Activated T-helper 1 cell treated with Interleukin-2 at 50 U/mL for 16 hours (primary cell): ENCODE data around the gene KCTD4.
"Not testable (repeated sequence)": the region's sequence is repeated elsewhere in the genome, so short reads cannot be mapped to it uniquely, and the experiment has no call there.

Experiments used
- DNase-seq: peaks from one replicate; pipeline ENCODE4 v3.0.0-alpha.2; 2020; ENCODE audit warnings: low read depth

The KCTD4 gene

DNA sequence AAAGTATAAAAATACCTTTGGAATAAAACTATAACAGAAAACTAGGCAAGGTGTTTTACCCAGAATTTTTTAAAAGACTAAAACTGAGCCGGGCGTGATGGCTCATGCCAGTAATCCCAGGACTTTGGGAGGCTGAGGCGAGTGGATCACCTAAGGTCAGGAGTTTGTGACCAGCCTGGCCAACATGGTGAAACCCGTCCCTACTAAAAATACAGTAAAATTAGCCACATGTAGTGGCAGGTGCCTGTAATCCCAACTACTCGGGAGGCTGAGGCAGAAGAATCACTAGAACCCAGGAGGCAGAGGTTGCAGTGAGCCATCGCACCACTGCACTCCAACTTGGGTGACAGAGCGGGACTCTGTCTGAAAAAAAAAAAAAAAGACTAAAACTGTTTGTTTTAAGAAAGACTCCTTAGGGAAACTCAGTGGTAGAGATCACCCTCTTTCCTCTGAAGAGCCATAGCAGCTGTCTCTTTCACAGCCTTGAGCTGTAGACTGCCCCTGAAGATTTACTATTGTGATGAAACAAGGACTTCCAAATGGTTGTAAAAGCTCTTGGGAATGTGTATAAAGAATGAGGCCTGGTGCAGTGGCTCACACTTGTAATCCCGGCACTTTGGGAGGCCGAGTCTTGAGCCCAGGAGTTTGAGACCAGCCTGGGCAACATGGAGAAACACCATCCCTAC is 14.7 kb upstream of the KCTD4 start:
- no peak for DNase-seq

DNA sequence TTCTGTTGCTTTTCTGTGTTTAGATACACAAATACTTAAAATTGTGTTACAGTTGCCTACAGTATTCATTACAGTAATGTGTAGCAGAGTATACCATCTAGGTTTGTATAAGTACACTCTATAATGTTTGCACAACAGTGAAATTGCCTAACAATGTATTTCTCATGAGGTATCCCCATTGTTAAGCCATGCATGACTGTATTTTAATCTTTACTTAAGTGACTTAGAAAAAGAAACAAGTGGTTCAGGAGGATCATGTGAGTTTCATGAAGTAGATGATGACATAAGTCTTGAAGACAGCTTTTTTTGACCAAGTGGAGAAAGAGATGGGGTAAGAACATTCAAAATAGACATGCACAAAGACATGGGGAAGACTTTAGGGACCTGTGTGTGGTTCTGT is 8.4 kb upstream of the KCTD4 start:
- no peak for DNase-seq

DNA sequence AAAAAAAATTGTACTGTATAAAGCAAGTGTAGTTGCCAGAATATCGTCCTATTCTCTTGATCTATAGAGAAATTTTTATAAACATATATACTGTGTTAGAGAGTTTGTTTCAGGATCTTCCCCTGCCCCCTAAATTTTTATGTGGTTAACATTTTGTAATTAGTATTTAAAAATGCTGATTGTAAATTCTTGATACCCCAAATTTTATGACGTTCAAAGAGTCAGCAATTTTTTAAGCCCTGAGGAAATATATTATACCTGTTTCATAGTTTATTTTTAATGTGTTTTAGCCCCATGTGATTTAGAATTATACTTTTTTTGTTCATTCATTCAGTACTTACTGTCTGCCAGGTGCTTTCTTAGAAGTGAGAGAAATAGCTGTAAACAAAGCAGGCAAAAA is 7.3 kb upstream of the KCTD4 start:
- DNase-seq, result no peak

DNA sequence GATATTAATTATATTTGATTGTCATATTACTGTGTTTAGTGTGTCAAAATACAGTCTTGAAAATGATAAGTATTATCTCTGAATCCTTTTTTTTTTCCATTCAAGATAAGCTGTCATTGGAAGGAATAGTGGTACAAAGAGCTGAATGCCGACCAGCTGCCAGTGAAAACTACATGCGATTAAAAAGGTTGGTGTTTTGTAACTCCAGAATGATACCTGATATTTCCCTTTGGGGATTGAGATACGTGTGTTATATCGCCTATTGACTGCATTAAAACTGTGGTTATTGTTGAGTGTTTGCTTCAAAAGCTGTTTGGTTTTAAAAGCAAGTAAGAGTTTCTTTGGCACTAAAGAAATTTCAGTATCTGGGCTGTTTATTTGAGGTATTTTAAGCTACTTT is 6.5 kb upstream of the KCTD4 start:
- no peak for DNase-seq

DNA sequence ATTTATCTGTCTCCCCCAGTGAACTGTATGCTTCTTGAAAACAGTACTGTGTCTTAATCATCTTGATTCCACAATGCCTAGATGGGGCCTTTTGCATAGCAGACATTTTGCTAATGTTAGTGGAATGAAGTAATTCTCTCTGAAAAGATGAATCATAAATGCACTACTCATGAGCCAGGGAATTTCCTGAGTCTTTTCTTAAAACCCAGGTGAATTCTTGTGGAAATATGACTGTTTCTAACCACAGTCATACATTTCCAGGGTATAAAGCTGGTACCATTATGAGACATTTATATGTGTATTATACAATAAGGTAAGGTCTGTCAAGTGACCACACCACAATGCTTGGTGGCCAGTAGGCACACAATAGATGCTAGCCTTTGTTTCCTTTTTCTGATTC is 5.5 kb upstream of the KCTD4 start:
- no peak for DNase-seq

DNA sequence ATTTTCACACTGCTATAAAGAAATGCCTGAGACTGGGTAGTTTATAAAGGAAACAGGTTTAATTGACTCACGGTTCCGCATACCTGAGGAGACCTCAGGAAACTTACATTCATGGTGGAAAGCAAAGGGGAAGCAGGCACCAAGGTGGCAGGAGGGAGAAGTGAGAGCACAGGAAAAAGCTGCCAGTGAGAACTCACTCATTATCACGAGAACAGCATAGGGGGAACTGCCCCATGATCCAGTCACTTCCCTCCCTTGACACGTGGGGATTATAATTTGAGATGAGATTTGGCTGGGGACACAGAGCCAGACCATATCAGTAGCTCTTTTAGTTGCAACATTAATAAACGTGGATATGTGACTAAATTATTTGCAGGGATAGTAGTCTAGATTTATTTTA is 4.3 kb upstream of the KCTD4 start:
- DNase-seq, result no peak

DNA sequence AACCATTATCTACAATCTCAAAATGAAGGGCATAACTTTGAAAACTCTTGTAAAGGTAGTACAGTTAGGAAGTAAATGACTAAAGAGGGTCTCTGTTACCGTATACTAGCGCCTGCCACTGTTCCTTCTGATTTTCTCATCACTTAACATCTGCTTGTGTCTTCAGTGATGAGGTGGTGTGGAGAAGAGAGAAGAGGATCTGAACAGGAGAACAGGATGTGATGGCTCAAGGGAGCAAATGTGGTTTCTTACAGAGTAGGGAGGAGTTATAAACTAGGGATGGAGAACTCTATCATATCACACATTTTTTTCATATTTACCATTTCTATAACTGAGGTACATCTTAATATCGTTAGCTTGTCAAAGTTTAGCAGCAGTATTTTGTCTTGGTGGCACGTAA is 1.1 kb downstream of the KCTD4 start:
- no peak for DNase-seq

DNA sequence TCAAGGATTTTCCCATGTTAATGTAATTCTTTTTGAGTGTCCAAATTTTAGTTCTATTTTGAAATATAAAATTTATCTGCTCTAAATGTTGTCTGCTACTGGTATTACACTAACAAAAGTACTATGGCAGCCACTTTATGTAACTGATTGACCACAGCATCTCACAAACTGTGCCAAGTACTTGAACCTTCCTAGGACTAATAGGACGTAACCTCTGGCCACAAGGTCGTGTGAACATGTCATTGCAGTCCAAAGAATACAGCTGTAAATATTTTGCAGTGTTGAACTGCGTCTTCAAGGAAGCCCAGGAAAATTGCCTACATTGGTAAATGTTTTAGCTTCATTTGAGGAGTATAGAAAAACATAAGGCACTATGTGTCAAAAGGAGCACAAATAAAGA is 1.9 kb downstream of the KCTD4 start:
- DNase-seq, result no peak

DNA sequence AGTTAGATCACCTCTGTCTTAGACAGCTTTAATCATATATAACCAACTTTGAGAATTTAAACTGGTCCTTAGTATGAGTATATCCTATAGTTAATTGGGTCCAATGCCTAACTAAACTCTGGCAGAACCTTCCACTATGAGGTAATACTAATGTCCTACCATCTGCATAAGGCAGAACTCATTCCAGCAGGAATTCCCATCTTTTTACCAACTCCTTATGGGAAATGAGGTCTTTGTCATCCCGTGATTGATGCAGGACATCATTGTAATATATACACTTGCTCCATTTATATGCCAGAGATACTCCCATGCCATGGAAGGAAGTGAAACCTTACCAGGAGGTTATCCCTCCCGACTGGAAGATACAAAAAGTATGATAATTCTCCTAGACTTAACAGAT is 2.8 kb downstream of the KCTD4 start:
- no peak for DNase-seq

DNA sequence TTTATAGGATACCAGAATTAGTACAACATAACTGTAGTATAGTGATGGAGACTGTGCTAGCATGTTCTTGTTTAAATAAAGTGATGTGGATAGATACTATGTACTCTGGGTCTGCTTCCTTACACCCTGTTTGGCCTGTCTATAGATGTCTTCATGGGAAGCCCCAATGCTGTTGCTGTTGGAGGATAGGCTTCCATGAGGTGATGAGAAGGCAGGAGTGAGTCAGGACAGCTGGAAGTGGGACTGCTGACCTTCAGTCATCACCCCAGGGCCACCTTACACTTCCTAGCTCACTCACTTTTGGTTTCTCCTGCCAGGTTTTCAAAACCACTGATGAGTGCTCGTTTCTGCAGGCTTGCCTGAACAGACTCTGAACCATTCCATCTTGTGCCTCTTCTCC is 4.2 kb downstream of the KCTD4 start:
- no peak for DNase-seq

DNA sequence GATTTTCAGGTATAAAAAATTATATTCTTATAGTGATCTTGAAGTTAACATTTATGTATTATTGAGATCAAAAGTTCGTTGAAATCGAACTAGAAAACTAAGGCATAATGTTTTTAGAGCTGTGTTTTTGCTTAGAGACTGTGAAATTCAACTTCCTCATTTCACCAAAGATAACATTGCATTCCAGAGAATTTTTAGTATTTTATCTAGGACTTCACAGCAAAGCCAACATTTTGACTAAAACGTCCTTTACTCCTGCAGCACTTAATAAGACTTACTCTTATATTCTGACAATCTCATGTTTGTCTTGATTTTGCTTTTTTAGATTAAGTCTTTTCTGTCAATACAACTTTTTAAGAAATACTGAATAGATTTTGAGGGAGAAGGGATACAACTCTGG is 4.7 kb downstream of the KCTD4 start:
- no peak for DNase-seq

DNA sequence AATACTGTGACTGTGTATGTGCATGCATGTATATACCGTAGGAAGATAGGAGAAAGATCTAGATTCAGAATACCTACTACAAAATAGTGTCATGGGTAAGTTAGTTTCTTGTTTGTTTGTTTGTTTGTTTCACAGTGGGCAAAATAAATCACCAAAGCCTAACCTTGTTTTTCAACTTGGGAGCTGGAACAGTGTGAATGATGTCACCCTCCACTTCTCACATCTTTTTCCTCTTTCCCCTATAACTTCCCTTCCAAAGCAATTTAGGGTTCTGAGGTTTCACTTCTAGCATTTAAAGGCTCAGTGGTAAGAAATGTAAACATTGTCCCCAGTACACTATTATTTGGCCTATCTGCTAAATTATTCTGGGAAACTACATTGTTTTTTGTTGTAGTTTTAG is 5.4 kb downstream of the KCTD4 start:
- DNase-seq, result no peak

DNA sequence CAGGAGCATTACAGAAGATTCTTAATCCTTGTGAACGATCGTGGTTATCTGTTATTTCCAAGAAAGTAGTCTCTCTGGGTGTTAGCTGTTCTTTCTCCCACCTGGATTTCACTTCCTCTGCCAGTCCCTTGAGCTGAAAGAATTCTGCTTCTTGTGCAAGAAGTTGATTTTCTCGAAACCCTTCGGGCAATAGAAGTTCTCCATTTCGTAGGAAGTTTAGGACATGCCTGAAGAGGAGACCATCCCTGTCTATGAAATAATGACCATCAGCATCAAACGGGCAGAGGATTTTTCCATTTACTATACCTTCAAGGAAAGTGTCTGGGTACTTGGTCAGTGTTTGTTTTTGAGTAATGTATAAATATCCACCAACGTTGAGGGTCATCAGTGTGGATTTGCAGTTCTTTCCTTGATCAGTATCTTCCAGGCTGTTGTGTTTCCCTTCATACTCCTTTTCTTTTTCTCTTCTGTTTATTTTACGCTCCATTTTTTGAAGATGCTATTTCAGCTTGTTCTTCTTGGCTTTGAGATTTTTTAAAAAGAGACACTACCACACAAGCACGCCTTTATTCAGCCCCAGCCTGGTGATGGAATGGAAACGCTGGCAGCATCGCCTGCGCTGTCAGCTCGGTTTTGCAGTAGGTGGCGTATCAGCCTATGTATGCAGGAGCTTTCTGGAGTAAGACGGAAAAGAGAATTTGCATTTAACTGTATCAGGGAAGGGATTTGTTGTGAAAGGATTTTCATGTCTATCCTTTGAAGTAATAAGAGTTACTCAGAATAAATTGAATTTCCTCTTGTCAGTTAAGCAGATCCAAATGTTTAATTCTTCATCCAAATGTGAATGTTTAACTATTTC is 6.5 kb downstream of the KCTD4 start:
- no peak for DNase-seq

DNA sequence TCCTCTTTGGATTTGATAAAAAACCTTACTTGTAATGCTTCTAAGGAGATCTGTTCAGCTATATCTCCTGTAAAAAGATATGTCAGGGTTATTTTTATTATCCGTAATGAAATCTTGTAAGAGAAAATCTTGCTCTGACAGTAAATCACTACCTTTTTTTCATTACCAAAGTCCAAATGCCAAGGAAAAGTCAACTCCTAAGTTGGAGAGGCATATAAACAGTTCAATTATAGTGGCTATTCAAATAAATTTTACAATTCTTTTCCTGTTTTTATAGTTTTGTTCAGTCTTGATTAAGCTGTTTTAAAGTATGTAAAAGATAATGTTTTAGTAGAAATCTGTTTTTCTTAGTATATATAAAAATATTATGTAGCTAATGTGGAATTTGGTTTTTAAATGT is 9.0 kb downstream of the KCTD4 start:
- DNase-seq, result no peak

DNA sequence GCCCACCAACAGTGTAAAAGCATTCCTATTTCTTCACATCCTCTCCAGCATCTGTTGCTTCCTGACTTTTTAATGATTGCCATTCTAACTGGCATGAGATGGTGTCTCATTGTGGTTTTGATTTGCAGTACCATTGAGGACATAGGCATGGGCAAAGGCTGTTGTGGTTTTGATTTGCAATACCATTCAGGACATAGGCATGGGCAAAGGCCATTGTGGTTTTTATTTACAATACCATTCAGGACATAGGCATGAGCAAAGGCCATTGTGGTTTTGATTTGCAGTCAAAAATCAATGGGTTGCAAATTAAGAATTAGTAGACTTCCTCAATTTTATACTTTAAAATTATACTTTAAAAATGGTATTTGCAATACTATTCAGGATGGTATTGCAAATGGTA is 11.3 kb downstream of the KCTD4 start:
- DNase-seq, result not testable (repeated sequence)

DNA sequence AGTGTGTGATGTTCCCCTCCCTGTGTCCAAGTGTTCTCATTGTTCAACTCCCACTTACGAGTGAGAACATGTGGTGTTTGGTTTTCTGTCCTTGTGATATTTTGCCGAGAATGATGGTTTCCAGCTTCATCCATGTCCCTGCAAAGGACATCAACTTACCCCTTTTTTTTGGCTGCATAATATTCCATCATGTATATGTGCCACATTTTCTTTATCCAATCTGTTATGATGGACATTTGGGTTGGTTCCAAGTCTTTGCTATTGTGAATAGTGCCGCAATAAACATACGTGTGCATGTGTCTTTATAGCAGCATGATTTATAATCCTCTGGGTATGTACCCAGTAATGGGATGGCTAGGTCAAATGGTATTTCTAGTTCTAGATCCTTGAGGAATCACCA is 11.8 kb downstream of the KCTD4 start:
- DNase-seq, result not testable (repeated sequence)

DNA sequence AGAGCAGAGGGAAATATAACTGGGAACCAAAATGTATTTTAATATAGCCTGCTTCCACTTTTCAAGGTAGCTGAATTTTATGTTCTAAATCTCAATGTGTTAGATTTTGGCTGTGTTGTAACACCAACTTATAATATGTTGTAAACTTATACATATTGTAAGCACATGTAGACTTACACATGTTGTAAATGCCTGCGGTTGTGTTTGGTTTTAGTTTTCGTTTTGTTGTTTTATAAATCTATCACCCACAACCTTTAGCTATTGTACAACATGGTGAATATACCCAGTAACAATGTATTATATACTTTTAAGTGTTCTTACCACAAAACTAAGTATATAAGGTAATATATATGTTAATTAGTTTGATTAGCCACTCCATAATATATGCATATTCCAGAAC is 15.6 kb downstream of the KCTD4 start:
- DNase-seq, result no peak

DNA sequence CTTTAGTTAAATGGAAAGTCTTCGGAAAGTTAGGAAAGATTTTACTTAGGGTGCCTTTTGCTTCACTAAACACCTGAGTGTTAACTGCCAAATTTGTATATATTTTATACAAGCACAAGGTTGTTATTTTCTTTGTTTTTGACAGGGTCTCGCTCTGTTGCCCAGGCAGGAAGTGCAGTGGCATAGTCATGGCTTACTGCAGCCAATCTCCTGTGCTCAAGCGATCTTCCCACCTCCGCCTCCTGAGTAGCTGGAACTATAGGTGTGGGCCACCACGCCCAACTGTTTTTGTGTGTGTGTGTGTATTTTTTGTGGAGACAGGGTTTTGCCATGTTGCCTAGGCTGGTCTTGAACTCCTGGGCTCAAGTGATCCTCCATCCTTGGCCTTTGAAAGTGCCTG is 16.2 kb downstream of the KCTD4 start:
- no peak for DNase-seq

DNA sequence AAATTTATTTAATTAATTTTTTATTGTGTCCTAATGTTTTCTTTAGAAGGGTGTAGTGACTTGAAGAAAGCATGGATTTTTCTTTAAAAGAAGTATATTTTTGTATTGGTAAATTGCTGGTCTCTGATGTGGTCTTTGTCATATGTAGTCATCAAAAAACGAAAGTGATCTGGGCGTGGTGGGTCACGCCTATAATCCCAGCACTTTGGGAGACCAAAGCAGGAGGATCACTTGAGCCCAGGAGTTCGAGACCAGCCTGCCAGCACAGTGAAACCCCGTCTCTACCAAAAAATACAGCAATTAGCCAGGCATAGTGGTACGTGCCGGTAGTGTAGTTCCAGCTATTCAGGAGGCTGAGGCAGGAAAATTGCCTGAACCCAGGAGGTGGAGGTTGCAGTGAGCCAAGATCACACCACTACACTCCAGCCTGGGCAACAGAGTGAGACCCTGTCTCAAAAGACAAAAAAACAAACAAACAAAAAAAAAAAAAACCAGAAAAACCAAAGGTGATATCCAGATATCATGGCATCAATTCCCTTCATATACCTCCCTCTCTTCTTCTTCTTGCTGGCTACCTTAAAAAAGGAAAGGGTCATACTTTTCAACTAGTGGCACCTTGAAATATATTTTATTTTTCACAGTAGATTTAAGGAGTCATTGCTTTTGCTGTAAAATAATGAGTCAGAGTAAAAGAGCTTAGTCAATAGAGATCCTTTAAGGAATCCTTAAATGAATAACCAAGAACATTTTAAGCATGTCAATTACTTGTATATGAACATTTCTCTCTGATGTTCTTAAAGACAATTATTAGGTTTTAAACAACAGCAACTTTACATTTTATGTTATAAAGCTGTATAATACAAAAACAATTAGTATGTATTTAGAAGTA is 19.9 kb downstream of the KCTD4 start:
- DNase-seq, result no peak

DNA sequence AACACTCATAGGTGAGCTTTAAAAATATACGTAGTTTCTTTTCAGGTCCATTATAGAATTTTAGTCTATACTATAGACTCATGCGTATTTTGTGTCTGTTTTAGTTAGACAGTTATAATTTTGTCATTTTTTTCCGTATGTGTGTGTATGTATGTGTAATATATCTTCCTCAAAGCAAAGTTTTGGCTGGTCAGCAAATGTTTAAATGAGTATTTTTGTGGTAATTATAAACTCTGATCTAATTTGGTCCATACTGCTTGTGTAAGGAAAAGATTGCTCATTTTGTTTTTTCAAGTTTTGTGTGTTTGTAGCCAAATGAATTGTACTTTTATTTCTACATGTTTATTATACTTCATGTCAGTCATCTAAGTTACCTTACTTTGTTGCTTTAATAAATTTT is 20.5 kb downstream of the KCTD4 start:
- DNase-seq, result no peak

DNA sequence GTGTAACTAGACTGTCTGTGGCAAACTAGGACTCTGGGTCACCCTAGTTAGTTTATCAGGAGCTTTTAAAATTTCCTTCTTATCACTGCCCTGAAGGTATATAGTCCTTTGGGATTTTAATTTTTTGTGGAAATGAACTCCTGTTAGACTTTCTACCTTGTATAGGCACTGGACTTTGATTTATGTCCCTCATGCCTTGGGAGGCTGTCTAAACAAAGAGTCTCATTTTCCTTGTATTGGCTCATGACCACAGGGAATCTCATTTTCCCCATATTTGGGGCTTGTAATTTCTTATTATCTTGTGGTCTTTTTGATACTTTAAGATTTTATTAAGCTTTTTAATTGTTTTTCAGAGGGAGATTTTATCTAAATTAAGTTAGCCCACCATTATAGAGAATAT is 21.4 kb downstream of the KCTD4 start:
- DNase-seq, result no peak

DNA sequence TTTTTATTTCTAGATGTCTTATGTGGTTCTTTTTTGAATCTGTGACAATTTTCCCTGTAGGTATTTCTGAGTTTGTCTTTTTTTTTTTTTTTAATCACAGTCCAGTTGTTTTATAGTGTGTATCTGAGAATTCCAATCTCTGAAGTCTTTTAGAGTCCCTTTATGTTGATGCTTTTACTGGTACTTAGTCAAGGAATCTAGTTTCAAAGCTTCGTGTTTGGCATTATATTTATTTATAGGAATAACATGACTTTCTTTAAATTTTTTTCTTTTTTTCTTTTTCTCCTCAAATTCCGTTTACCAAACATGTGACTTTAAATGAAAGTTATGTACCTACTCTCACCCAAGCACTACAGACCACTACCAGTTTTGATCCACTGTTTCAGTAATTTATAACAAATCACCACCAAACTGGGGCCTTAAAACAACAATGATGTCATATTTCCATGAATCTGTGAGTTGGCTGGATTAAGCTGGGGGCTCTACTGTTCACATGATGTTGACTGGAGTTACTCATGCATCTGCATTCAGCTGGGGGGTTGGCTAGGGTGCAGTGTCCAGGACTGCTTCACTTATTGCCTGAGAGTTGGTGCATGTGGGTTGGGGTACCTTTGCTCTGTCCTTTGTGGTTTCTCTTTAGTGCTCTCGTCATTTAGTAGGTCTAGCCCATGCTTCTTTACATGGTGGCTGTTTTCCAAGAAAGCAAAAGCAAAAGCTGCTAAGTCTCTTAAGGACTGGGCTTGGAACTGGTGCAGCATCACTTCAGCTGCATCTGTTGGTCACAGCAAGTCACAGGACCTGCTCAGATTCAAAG is 22.3 kb downstream of the KCTD4 start:
- no peak for DNase-seq
